Ovary (tissue), 3 donors: ENCODE measurements around the gene WNT11.

ENCODE experiments used
- POLR2A ChIP-seq: fragments of 450-650 bp; IDR thresholded peaks from one replicate; pipeline ENCODE4 v1.6.1; 2017; ENCODE audit warnings: antibody characterized with exemption, mild to moderate bottlenecking, moderate library complexity
- TF ChIP-seq, protein P1 (sequence below), 3 donors: fragments of 450-650 bp in 2 of 3; fragments of 200-600 bp in 1 of 3; IDR thresholded peaks; one replicate each; pipeline versions ENCODE4 v1.5.1 to v1.8.0; 2016 to 2022; ENCODE audit warnings: antibody characterized with exemption in 3 of 3, mild to moderate bottlenecking in 1 of 3
- donor health status: DM: no; HTN: no; CAD: no.

DNA sequence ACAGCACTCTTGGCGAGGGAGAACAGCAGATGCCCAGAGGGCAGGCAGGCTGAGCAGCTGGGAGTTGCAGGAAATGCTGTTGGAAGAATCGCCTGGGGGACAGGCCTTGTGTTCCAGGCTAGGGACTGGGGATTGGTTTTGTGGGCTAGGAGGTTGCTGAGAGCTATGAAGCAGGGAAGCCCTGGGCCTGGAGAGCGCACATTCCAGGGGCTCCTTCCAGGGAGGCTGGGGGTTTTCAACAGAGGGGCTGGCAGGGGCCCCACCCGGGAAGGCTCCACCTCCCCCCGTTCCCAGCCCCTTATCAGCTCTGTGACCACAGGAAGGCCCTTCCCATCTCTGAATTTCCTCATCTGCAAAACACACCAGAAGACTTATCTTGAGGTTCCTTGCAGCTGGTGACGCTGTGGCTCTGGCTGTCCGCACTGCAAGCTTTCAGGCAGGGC is 21.7 kb downstream of the WNT11 start:
- TF ChIP-seq, protein P1, sequence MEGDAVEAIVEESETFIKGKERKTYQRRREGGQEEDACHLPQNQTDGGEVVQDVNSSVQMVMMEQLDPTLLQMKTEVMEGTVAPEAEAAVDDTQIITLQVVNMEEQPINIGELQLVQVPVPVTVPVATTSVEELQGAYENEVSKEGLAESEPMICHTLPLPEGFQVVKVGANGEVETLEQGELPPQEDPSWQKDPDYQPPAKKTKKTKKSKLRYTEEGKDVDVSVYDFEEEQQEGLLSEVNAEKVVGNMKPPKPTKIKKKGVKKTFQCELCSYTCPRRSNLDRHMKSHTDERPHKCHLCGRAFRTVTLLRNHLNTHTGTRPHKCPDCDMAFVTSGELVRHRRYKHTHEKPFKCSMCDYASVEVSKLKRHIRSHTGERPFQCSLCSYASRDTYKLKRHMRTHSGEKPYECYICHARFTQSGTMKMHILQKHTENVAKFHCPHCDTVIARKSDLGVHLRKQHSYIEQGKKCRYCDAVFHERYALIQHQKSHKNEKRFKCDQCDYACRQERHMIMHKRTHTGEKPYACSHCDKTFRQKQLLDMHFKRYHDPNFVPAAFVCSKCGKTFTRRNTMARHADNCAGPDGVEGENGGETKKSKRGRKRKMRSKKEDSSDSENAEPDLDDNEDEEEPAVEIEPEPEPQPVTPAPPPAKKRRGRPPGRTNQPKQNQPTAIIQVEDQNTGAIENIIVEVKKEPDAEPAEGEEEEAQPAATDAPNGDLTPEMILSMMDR (IDR thresholded peaks at IDR 0.05) = no peak
- TF ChIP-seq POLR2A = no peak
